MM.1S (cell line): ENCODE results near the gene CERS3.

Source experiments
- DNase-seq: peaks from one replicate; pipeline ENCODE4 v3.0.0-alpha.2; 2015
- H2AFZ ChIP-seq: fragments of 300-600 bp; sonication (generic); 2 replicates; pipeline ENCODE4 v1.6.0; 2016; ENCODE audit warnings: antibody characterized with exemption, low read length
- H3F3A ChIP-seq: fragments of 300-600 bp; sonication (generic); 2 replicates; pipeline ENCODE4 v1.6.1; 2016; ENCODE audit warnings: mild to moderate bottlenecking, antibody characterized with exemption, low read length, moderate library complexity, mixed read lengths; ENCODE audit not compliant: insufficient read depth
- H3K27ac ChIP-seq: fragments of 300-600 bp; sonication (generic); 2 replicates; pipeline ENCODE4 v1.5.1; 2016; ENCODE audit warnings: mild to moderate bottlenecking, low read length
- H3K27me3 ChIP-seq: fragments of 300-600 bp; sonication (generic); replicated peaks from 2 replicates; pipeline ENCODE4 v1.6.0; 2016; ENCODE audit warnings: low read length; ENCODE audit not compliant: insufficient read depth
- H3K36me3 ChIP-seq: fragments of 300-600 bp; sonication (generic); replicated peaks from 2 replicates; pipeline ENCODE4 v1.6.1; 2016; ENCODE audit warnings: mild to moderate bottlenecking, low read length, mixed read lengths; ENCODE audit not compliant: insufficient read depth
- H3K4me1 ChIP-seq: fragments of 300-600 bp; sonication (generic); 2 replicates; pipeline ENCODE4 v1.6.1; 2016; ENCODE audit warnings: low read length, mixed read lengths
- H3K4me2 ChIP-seq: fragments of 300-600 bp; sonication (generic); 2 replicates; pipeline ENCODE4 v1.6.0; 2016; ENCODE audit warnings: low read depth, low read length
- H3K4me3 ChIP-seq: fragments of 300-600 bp; sonication (generic); 2 replicates; pipeline ENCODE4 v1.5.1; 2016; ENCODE audit warnings: low read length, mixed read lengths
- H3K79me2 ChIP-seq: fragments of 300-600 bp; sonication (generic); 2 replicates; pipeline ENCODE4 v1.6.1; 2016; ENCODE audit warnings: mixed run types, low read length, mixed read lengths
- H3K9ac ChIP-seq: fragments of 300-600 bp; sonication (generic); 2 replicates; pipeline ENCODE4 v1.6.1; 2016; ENCODE audit warnings: low read length, mixed read lengths
- H3K9me2 ChIP-seq: fragments of 300-600 bp; sonication (generic); replicated peaks from 2 replicates; pipeline ENCODE4 v1.6.1; 2016; ENCODE audit warnings: mild to moderate bottlenecking, low read length, mixed read lengths; ENCODE audit not compliant: insufficient read depth
- H3K9me3 ChIP-seq: fragments of 300-600 bp; sonication (generic); replicated peaks from 2 replicates; pipeline ENCODE4 v1.6.1; 2016; ENCODE audit warnings: mild to moderate bottlenecking, low read length, mixed read lengths; ENCODE audit not compliant: insufficient read depth
- H4K20me1 ChIP-seq: fragments of 300-600 bp; sonication (generic); 2 replicates; pipeline ENCODE4 v1.6.1; 2016; ENCODE audit warnings: mild to moderate bottlenecking, low read length, moderate library complexity, mixed read lengths; ENCODE audit not compliant: insufficient read depth
- EZH2 ChIP-seq: fragments of 300-600 bp; sonication (generic); optimal IDR thresholded peaks from 2 replicates; pipeline ENCODE3; 2017; ENCODE audit warnings: low read depth, mild to moderate bottlenecking, antibody characterized with exemption, low read length, mixed read lengths
- EZH2phosphoT487 ChIP-seq: fragments of 300-600 bp; sonication (generic); IDR thresholded peaks from 2 replicates; pipeline ENCODE4 v1.6.1; 2018; ENCODE audit warnings: antibody characterized with exemption, low read length
- TF ChIP-seq, protein P1 (sequence below): fragments of 300-600 bp; sonication (generic); IDR thresholded peaks from 2 replicates; pipeline ENCODE4 v1.5.1; 2016; ENCODE audit warnings: antibody characterized with exemption, low read length, mixed read lengths

Gene CERS3

DNA sequence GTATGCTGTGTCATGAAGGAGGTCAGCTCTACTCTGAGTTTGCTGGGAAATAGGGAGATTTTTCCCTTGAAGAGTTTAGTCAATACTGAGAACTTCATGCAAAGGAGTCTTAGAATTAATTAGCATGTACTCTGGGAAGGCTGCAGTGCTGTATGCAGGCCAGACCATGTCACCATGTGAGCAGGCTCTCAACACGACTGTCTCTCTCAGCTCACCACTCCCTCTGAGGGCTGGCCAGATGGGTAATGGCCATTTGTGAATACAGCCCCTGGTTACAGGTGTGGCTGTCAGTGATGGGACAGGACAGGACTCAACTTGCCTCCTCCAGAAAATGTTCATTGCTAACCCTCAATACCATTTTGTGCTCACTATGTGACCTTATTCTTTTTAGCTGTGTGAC lies 5.1 kb upstream of the CERS3 start:
- H3K4me1 ChIP-seq, result no peaks in the 10 kb centered on the region
- H2AFZ ChIP-seq, result no peak overlapping the region
- H3K4me2 ChIP-seq, result no peak overlapping the region
- H3K9me2 ChIP-seq, result no peaks in the 10 kb centered on the region
- H3K9me3 ChIP-seq, result no peaks in the 10 kb centered on the region
- TF ChIP-seq EZH2, result no peak
- TF ChIP-seq, protein P1, sequence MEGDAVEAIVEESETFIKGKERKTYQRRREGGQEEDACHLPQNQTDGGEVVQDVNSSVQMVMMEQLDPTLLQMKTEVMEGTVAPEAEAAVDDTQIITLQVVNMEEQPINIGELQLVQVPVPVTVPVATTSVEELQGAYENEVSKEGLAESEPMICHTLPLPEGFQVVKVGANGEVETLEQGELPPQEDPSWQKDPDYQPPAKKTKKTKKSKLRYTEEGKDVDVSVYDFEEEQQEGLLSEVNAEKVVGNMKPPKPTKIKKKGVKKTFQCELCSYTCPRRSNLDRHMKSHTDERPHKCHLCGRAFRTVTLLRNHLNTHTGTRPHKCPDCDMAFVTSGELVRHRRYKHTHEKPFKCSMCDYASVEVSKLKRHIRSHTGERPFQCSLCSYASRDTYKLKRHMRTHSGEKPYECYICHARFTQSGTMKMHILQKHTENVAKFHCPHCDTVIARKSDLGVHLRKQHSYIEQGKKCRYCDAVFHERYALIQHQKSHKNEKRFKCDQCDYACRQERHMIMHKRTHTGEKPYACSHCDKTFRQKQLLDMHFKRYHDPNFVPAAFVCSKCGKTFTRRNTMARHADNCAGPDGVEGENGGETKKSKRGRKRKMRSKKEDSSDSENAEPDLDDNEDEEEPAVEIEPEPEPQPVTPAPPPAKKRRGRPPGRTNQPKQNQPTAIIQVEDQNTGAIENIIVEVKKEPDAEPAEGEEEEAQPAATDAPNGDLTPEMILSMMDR, result no peak
- TF ChIP-seq EZH2phosphoT487, result no peak
- no peak overlapping the region for H3K27ac ChIP-seq
- no peaks in the 10 kb centered on the region for H3F3A ChIP-seq
- no peak for DNase-seq
- no peak overlapping the region for H3K4me3 ChIP-seq
- no peaks in the 10 kb centered on the region for H4K20me1 ChIP-seq
- H3K36me3 ChIP-seq, result no peaks in the 10 kb centered on the region
- no peaks in the 10 kb centered on the region for H3K79me2 ChIP-seq
- no peaks in the 10 kb centered on the region for H3K27me3 ChIP-seq
- H3K9ac ChIP-seq, result no peak overlapping the region

DNA sequence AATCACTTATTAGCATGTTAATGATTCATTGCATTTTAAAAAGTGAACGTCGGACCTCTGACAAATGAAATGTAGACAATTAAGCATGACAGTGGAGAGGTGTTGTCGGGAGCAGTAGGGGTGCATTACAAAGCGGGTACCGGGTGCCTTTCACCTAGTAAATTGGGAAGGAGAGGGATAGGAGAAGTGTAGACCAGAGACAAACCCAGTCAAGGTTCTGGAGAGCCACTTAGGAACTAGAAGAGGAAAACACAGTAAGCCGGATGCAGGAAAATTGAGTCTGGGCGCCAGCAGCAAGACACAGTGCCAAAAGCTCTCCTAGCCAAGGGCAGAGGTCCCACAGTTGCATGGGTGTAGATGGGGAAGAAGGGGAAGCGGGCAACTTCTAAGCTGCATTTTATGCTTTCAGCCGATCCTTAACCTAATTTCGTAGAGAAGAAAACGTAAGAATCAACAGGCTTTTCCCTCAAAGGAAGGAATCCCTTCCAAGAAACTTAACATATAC lies 3.1 kb upstream of the CERS3 start:
- Histone ChIP-seq H2AFZ (no peak overlapping the region), H3K9me3 (no peaks in the 10 kb centered on the region), H3K9me2 (no peaks in the 10 kb centered on the region), H3F3A (no peaks in the 10 kb centered on the region), H3K27me3 (no peaks in the 10 kb centered on the region), H3K4me2 (no peak overlapping the region), H3K79me2 (no peaks in the 10 kb centered on the region), H3K36me3 (no peaks in the 10 kb centered on the region), H3K4me3 (no peak overlapping the region), H4K20me1 (no peaks in the 10 kb centered on the region), H3K27ac (no peak overlapping the region), H3K4me1 (no peaks in the 10 kb centered on the region), H3K9ac (no peak overlapping the region)
- TF ChIP-seq EZH2 (no peak), EZH2phosphoT487 (no peak)
- TF ChIP-seq, protein P1, result no peak
- DNase-seq, result no peak

DNA sequence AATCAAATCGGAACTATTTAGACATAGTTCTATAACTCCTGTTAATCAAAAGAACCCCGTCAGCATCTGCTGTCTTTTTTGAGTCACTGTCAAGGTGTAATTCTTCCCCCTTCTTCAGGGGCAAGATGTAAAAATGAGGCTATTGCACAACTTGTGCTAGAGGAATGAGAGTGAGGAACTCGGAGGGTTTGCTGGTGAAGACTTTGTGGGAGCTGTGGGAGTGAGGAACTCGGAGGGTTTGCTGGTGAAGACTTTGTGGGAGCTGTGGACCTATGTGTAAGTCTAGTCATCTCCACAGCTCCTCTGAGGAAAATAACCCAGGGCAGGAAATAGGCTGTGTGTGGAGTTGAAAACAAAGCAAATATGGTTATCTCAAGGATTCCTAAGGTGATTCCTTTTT lies 2.5 kb upstream of the CERS3 start:
- H3K9me3 ChIP-seq, result no peaks in the 10 kb centered on the region
- H3K4me2 ChIP-seq, result no peak overlapping the region
- no peak overlapping the region for H2AFZ ChIP-seq
- TF ChIP-seq EZH2phosphoT487 (no peak), EZH2 (no peak)
- TF ChIP-seq, protein P1, result no peak
- DNase-seq, result no peak
- no peaks in the 10 kb centered on the region for H4K20me1 ChIP-seq
- no peak overlapping the region for H3K9ac ChIP-seq
- no peak overlapping the region for H3K27ac ChIP-seq
- H3K36me3 ChIP-seq, result no peaks in the 10 kb centered on the region
- H3K4me1 ChIP-seq, result no peaks in the 10 kb centered on the region
- no peaks in the 10 kb centered on the region for H3K79me2 ChIP-seq
- H3K4me3 ChIP-seq, result no peak overlapping the region
- H3F3A ChIP-seq, result no peaks in the 10 kb centered on the region
- no peaks in the 10 kb centered on the region for H3K9me2 ChIP-seq
- H3K27me3 ChIP-seq, result no peaks in the 10 kb centered on the region
